ENCODE data around the gene TRIO. TPM values are rescaled to one million over a fixed set of nuclear protein-coding genes. Genes with fewer than 3 reads are reported as not detected.
A peak's percentile ranks its signal among the peaks of the same experiment; 100 is the strongest.

The TRIO gene
- total and polyA plus RNA-seq, 10 of the 15 experiments (the other 5 are each of a cell fraction or from before 2014, with no cell fraction given), result 5.1 to 96.4 (median 44.6) TPM

DNA sequence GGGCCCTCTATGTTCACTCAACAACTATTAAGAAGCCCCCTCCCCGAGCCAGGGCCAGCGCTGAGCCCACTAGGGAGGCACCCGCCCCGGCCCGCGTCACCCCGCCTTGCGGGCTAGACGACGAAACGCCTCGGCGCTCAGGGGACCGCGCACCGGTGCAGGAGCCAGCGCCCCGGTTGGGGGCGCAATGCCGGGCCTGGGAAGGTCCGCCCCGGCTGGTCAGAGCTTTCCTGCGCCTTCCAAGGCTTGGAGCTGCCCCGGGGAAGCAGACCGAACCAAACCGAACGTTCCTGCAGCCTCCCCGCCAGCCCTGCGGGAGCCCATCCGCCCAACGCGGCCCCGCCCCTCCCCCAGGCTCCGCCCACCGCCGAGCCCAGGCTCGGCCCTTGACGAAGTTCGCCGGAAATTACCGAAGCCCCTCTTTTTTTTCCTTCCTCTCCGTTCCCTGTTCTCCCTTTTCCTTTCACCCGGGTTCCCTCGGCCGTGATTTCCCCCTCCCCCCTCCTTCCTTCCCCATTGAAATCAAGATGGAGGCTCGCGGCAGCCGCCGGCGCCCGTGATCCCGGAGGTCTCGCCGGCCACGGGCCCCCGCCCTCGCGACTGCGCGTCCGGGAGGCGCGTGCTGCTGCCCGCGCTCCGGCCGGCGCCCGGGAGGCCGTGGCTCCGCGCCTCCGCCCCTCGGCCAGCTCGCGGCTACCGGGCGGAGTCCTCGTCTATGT is at the start of gene TRIO (continued):
- TF ChIP-seq, protein P1, sequence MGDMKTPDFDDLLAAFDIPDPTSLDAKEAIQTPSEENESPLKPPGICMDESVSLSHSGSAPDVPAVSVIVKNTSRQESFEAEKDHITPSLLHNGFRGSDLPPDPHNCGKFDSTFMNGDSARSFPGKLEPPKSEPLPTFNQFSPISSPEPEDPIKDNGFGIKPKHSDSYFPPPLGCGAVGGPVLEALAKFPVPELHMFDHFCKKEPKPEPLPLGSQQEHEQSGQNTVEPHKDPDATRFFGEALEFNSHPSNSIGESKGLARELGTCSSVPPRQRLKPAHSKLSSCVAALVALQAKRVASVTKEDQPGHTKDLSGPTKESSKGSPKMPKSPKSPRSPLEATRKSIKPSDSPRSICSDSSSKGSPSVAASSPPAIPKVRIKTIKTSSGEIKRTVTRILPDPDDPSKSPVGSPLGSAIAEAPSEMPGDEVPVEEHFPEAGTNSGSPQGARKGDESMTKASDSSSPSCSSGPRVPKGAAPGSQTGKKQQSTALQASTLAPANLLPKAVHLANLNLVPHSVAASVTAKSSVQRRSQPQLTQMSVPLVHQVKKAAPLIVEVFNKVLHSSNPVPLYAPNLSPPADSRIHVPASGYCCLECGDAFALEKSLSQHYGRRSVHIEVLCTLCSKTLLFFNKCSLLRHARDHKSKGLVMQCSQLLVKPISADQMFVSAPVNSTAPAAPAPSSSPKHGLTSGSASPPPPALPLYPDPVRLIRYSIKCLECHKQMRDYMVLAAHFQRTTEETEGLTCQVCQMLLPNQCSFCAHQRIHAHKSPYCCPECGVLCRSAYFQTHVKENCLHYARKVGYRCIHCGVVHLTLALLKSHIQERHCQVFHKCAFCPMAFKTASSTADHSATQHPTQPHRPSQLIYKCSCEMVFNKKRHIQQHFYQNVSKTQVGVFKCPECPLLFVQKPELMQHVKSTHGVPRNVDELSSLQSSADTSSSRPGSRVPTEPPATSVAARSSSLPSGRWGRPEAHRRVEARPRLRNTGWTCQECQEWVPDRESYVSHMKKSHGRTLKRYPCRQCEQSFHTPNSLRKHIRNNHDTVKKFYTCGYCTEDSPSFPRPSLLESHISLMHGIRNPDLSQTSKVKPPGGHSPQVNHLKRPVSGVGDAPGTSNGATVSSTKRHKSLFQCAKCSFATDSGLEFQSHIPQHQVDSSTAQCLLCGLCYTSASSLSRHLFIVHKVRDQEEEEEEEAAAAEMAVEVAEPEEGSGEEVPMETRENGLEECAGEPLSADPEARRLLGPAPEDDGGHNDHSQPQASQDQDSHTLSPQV (IDR thresholded peaks at IDR 0.05), result peak; percentile 73; the same call in 1 of the 2 replicates
- peak; percentile 63 for TF ChIP-seq RELA (IDR thresholded peaks at IDR 0.05; ENCODE audit: borderline replicate concordance, partially characterized antibody)
- peak; percentile 30; the same call in 1 of the 2 replicates for TF ChIP-seq BACH1 (IDR thresholded peaks at IDR 0.05; ENCODE audit: borderline replicate concordance)
- TF ChIP-seq, protein P2, sequence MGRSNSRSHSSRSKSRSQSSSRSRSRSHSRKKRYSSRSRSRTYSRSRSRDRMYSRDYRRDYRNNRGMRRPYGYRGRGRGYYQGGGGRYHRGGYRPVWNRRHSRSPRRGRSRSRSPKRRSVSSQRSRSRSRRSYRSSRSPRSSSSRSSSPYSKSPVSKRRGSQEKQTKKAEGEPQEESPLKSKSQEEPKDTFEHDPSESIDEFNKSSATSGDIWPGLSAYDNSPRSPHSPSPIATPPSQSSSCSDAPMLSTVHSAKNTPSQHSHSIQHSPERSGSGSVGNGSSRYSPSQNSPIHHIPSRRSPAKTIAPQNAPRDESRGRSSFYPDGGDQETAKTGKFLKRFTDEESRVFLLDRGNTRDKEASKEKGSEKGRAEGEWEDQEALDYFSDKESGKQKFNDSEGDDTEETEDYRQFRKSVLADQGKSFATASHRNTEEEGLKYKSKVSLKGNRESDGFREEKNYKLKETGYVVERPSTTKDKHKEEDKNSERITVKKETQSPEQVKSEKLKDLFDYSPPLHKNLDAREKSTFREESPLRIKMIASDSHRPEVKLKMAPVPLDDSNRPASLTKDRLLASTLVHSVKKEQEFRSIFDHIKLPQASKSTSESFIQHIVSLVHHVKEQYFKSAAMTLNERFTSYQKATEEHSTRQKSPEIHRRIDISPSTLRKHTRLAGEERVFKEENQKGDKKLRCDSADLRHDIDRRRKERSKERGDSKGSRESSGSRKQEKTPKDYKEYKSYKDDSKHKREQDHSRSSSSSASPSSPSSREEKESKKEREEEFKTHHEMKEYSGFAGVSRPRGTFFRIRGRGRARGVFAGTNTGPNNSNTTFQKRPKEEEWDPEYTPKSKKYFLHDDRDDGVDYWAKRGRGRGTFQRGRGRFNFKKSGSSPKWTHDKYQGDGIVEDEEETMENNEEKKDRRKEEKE (IDR thresholded peaks at IDR 0.05), result peak; percentile 66; the same call in 1 of the 2 replicates
- peak; percentile 67 for TF ChIP-seq NBN (IDR thresholded peaks at IDR 0.05)
- TF ChIP-seq, protein P3, sequence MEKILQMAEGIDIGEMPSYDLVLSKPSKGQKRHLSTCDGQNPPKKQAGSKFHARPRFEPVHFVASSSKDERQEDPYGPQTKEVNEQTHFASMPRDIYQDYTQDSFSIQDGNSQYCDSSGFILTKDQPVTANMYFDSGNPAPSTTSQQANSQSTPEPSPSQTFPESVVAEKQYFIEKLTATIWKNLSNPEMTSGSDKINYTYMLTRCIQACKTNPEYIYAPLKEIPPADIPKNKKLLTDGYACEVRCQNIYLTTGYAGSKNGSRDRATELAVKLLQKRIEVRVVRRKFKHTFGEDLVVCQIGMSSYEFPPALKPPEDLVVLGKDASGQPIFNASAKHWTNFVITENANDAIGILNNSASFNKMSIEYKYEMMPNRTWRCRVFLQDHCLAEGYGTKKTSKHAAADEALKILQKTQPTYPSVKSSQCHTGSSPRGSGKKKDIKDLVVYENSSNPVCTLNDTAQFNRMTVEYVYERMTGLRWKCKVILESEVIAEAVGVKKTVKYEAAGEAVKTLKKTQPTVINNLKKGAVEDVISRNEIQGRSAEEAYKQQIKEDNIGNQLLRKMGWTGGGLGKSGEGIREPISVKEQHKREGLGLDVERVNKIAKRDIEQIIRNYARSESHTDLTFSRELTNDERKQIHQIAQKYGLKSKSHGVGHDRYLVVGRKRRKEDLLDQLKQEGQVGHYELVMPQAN (conservative IDR thresholded peaks at IDR 0.05), result peak; percentile 1; the same call in 1 of the 2 replicates
- 0 out of 2 replicates have a peak, but pooled peaks have one; percentile 16 for TF ChIP-seq ZNF217 (IDR thresholded peaks at IDR 0.05)
- TF ChIP-seq MEF2B (IDR thresholded peaks at IDR 0.05; ENCODE audit: partially characterized antibody, poor library complexity, severe bottlenecking), result peak; percentile 84
- TF ChIP-seq RAD21 (IDR thresholded peaks at IDR 0.05; ENCODE audit: insufficient read depth, low read depth, low read length), result 0 out of 2 replicates have a peak, but pooled peaks have one; percentile 11
- TF ChIP-seq YY1 (IDR thresholded peaks at IDR 0.05; ENCODE audit: low read depth, low read length), result peak; percentile 83; the same call in 1 of the 2 replicates
- TF ChIP-seq TAF1 (IDR thresholded peaks at IDR 0.05; ENCODE audit: borderline replicate concordance, low read depth, low read length), result peak; percentile 62; the same call in 1 of the 2 replicates
- TF ChIP-seq, protein P4, sequence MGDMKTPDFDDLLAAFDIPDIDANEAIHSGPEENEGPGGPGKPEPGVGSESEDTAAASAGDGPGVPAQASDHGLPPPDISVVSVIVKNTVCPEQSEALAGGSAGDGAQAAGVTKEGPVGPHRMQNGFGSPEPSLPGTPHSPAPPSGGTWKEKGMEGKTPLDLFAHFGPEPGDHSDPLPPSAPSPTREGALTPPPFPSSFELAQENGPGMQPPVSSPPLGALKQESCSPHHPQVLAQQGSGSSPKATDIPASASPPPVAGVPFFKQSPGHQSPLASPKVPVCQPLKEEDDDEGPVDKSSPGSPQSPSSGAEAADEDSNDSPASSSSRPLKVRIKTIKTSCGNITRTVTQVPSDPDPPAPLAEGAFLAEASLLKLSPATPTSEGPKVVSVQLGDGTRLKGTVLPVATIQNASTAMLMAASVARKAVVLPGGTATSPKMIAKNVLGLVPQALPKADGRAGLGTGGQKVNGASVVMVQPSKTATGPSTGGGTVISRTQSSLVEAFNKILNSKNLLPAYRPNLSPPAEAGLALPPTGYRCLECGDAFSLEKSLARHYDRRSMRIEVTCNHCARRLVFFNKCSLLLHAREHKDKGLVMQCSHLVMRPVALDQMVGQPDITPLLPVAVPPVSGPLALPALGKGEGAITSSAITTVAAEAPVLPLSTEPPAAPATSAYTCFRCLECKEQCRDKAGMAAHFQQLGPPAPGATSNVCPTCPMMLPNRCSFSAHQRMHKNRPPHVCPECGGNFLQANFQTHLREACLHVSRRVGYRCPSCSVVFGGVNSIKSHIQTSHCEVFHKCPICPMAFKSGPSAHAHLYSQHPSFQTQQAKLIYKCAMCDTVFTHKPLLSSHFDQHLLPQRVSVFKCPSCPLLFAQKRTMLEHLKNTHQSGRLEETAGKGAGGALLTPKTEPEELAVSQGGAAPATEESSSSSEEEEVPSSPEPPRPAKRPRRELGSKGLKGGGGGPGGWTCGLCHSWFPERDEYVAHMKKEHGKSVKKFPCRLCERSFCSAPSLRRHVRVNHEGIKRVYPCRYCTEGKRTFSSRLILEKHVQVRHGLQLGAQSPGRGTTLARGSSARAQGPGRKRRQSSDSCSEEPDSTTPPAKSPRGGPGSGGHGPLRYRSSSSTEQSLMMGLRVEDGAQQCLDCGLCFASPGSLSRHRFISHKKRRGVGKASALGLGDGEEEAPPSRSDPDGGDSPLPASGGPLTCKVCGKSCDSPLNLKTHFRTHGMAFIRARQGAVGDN (IDR thresholded peaks at IDR 0.05), result peak; percentile 40; the same call in 1 of the 2 replicates
- TF ChIP-seq SMAD5 (IDR thresholded peaks at IDR 0.05; ENCODE audit: low read depth), result no peak
- TF ChIP-seq EED (IDR thresholded peaks at IDR 0.05; ENCODE audit: low read depth), result peak; percentile 41; the same call in 1 of the 2 replicates
- TF ChIP-seq DPF2 (IDR thresholded peaks at IDR 0.05), result peak; percentile 74
